Transverse colon (tissue), 4 donors: Measurements from ENCODE around the gene LDHAL6B.

ENCODE experiments used
- POLR2A ChIP-seq: fragments of 450-650 bp; IDR thresholded peaks from one replicate; pipeline ENCODE4 v1.6.1; 2016; ENCODE audit warnings: antibody characterized with exemption, mild to moderate bottlenecking, moderate library complexity
- POLR2AphosphoS5 ChIP-seq, 3 donors: sonication (generic); formaldehyde crosslinking; IDR thresholded peaks; one replicate each; pipeline ENCODE4 v1.6.1; 2016; ENCODE audit warnings: antibody characterized with exemption in 3 of 3
- TF ChIP-seq, protein P1 (sequence below), 5 experiments: fragments of 200-600 bp in 3 of 5; fragments of 450-650 bp in 2 of 5; sonication (generic) in 3 of 5; IDR thresholded peaks; 1 replicate in 2 of 5; 2 replicates in 3 of 5; pipeline ENCODE4 v1.5.1; 2016 to 2017; ENCODE audit warnings: antibody characterized with exemption in 5 of 5, inconsistent platforms in 3 of 5, mild to moderate bottlenecking in 2 of 5, moderate library complexity in 1 of 5

DNA sequence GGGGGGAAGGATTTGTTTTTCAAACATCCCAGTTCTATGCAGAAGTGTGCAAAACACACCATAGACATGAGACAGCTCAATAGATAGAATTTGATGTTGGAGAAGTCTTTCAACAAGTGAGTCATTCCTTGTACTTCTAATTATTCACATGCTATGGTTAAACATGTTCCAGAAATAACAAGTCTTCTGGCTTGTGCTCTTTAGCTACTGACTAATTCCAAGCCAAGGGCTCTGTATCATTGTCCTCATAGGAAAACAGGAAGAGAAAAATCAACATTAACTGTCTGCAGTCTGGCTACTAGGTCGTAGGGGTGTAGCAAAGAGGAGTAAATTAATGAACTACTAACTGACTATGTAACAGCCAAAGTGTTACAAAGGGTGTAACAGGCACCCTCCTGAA is 25.8 kb downstream of the LDHAL6B start:
- TF ChIP-seq POLR2A (no peak), POLR2AphosphoS5 (IDR thresholded peaks at IDR 0.05) (no peak)
- TF ChIP-seq, protein P1, sequence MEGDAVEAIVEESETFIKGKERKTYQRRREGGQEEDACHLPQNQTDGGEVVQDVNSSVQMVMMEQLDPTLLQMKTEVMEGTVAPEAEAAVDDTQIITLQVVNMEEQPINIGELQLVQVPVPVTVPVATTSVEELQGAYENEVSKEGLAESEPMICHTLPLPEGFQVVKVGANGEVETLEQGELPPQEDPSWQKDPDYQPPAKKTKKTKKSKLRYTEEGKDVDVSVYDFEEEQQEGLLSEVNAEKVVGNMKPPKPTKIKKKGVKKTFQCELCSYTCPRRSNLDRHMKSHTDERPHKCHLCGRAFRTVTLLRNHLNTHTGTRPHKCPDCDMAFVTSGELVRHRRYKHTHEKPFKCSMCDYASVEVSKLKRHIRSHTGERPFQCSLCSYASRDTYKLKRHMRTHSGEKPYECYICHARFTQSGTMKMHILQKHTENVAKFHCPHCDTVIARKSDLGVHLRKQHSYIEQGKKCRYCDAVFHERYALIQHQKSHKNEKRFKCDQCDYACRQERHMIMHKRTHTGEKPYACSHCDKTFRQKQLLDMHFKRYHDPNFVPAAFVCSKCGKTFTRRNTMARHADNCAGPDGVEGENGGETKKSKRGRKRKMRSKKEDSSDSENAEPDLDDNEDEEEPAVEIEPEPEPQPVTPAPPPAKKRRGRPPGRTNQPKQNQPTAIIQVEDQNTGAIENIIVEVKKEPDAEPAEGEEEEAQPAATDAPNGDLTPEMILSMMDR (IDR thresholded peaks at IDR 0.05), result no peak
